Kidney (tissue), 14 donors: ENCODE results near the gene C5orf47. TPM values are rescaled to one million over a fixed set of nuclear protein-coding genes. Genes with fewer than 3 reads are reported as not detected.

ENCODE experiments used
- DNase-seq, 5 donors: peaks; one replicate each; pipeline ENCODE4 v3.0.0-alpha.2; 2013 to 2020
- FAIRE-seq: peaks from 2 replicates; lab custom pipeline; 2012; peaks lifted over from hg19 to GRCh38; lab: Jason Lieb, UNC
- H3K27ac ChIP-seq, 2 donors: one replicate each; pipeline ENCODE4 v1.7.0; 2013; ENCODE audit warnings: low read depth in 2 of 2, low read length in 2 of 2, inconsistent platforms in 1 of 2
- H3K27me3 ChIP-seq: one replicate; pipeline ENCODE4 v1.7.1; 2013; ENCODE audit warnings: low read length, inconsistent platforms; ENCODE audit not compliant: control insufficient read depth, insufficient read depth
- H3K36me3 ChIP-seq, 3 donors: one replicate each; pipeline versions ENCODE4 v1.7.0 to v1.7.1; 2013; ENCODE audit warnings: low read length in 3 of 3, control low read depth in 1 of 3, inconsistent platforms in 1 of 3; ENCODE audit not compliant: insufficient read depth in 3 of 3, control insufficient read depth in 2 of 3
- H3K4me1 ChIP-seq, 3 donors: one replicate each; pipeline versions ENCODE4 v1.7.0 to v1.7.1; 2013; ENCODE audit warnings: low read length in 3 of 3, inconsistent platforms in 1 of 3, low read depth in 1 of 3; ENCODE audit not compliant: control insufficient read depth in 2 of 3, insufficient read depth in 2 of 3
- H3K4me3 ChIP-seq, 3 donors: one replicate each; pipeline versions ENCODE4 v1.7.0 to v1.8.1; 2013; ENCODE audit warnings: low read length in 3 of 3, control low read depth in 1 of 3, inconsistent platforms in 1 of 3
- H3K9ac ChIP-seq, 3 donors: one replicate each; pipeline versions ENCODE4 v1.7.0 to v1.7.1; 2013; ENCODE audit warnings: low read length in 3 of 3, control low read depth in 1 of 3, inconsistent platforms in 1 of 3
- H3K9me3 ChIP-seq, 3 donors: one replicate each; pipeline versions ENCODE4 v1.7.0 to v1.7.1; 2013; ENCODE audit warnings: low read length in 3 of 3, control low read depth in 1 of 3, inconsistent platforms in 1 of 3; ENCODE audit not compliant: control insufficient read depth in 2 of 3, insufficient read depth in 1 of 3
- intact Hi-C: fragments of 100-400 bp; cut with DNase I; formaldehyde crosslinking; loops from one replicate; pipeline ENCODE4 v1.11.1; 2022
- polyA plus RNA-seq: library from polyadenylated mRNA; stranded (reverse); fragments of 350-450 nt; fragmentation: Illumina TruSeq; extraction: RNeasy Lipid Tissue Mini Kit (QIAGEN cat#74804); gene quantifications from one replicate; pipeline ENCODE4 v1.2.3, GENCODE V29; 2014; ENCODE audit warnings: low read depth, low replicate concordance; ENCODE audit not compliant: insufficient read depth
- total RNA-seq: library from RNA; stranded (reverse); fragmentation: NEBNext Ultra II Directional; extraction: Animal tissue kit (Norgen Biotek cat#: 25700); gene quantifications from one replicate; pipeline ENCODE4 v1.2.1, GENCODE V29; 2021
- TF ChIP-seq, protein P1 (sequence below): IDR thresholded peaks from 3 replicates; pipeline ENCODE4 v1.5.1; 2012; ENCODE audit warnings: mild to moderate bottlenecking, moderate library complexity, borderline replicate concordance; ENCODE audit not compliant: insufficient read depth; ENCODE audit errors: extremely low read depth
- donor health status: control.
- donor health status: control.
- donor health status: control.
- donor health status: control.
- donor health status: control.
- donor health status: DM: yes; HTN: yes; CAD: no.
- donor health status: Normal renal cell carcinoma (clear cell type).

The C5orf47 gene
- total and polyA plus RNA-seq, 2 donors from 2014 or later, result not detected

DNA sequence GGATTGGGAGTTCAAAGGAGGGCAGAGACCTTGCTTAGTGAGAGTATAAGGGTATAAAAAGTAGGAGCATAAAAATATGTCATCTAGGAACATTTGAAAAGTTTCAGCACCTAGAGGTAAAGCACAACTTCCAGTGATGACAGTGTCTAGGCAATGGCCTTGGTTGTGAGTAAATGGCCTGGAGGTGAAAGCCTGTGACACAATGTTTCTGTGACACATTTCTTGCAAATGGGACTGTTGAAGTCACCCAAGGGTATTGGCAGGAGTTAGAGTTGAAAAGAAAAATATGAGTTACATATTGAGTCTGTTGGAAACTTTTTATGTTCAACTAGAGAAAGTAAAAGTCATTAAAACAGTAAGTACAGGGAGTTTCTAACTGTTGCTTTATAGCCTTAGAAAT, 14.8 kb downstream of the C5orf47 start:
- Histone ChIP-seq H3K4me1 (no peaks in the 10 kb centered on the region), H3K27ac (no peak overlapping the region), H3K9ac (no peak overlapping the region), H3K4me3 (no peak overlapping the region), H3K9me3 (no peaks in the 10 kb centered on the region), H3K27me3 (no peaks in the 10 kb centered on the region), H3K36me3 (no peaks in the 10 kb centered on the region)
- TF ChIP-seq, protein P1, sequence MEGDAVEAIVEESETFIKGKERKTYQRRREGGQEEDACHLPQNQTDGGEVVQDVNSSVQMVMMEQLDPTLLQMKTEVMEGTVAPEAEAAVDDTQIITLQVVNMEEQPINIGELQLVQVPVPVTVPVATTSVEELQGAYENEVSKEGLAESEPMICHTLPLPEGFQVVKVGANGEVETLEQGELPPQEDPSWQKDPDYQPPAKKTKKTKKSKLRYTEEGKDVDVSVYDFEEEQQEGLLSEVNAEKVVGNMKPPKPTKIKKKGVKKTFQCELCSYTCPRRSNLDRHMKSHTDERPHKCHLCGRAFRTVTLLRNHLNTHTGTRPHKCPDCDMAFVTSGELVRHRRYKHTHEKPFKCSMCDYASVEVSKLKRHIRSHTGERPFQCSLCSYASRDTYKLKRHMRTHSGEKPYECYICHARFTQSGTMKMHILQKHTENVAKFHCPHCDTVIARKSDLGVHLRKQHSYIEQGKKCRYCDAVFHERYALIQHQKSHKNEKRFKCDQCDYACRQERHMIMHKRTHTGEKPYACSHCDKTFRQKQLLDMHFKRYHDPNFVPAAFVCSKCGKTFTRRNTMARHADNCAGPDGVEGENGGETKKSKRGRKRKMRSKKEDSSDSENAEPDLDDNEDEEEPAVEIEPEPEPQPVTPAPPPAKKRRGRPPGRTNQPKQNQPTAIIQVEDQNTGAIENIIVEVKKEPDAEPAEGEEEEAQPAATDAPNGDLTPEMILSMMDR, result no peak
- FAIRE-seq, result no peak
- intact Hi-C loops, result no loop called here
- no peak for DNase-seq

DNA sequence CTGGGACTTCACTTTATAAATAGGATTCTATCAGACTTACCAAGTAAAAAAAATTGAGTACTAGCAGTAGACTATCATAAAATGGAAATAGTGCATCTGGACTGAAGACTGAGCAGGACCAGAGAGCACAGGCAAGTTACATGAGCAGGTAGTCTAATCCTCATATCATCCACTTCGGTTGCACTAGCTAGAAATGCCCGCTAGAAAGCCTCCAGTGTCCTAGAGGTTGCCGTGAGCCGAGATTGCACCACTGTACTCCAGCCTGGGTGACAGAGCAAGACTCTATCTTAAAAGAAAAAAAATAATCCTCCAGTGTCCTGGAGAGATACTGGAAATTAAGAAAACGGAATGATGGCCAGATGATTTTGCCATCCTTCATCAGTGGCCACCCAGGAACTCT, 20.0 kb downstream of the C5orf47 start:
- FAIRE-seq (no peak), DNase-seq (no peak)
- Histone ChIP-seq H3K27me3 (no peaks in the 10 kb centered on the region), H3K36me3 (no peaks in the 10 kb centered on the region), H3K27ac (no peak overlapping the region), H3K9ac (no peak overlapping the region), H3K9me3 (no peaks in the 10 kb centered on the region), H3K4me1 (no peaks in the 10 kb centered on the region), H3K4me3 (no peak overlapping the region)
- intact Hi-C loops, result no loop called here
- TF ChIP-seq, protein P1, result no peak

DNA sequence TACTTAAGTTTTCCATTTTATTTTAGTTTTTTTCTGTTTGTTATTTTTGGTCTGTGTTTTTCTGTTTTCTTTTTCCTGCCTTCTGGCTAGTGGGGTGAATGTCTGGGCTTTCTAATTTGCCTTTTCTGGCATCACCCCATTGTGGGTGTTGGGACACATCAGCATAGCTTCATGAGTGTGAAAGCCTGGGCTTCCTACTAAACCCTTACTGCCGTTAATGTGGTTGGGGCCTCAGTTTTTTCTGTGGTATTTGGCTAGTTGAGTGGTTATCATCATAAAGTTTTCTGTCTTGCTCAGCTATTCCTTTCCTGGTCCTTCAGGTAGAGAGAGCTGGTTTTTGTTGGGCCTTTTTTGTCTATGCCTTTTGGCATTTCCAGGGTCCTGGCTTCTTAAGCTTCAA, 21.4 kb downstream of the C5orf47 start:
- Histone ChIP-seq H3K9ac (no peak overlapping the region), H3K36me3 (no peaks in the 10 kb centered on the region), H3K4me3 (no peak overlapping the region), H3K4me1 (no peaks in the 10 kb centered on the region), H3K9me3 (no peaks in the 10 kb centered on the region), H3K27me3 (no peaks in the 10 kb centered on the region), H3K27ac (no peak overlapping the region)
- DNase-seq (no peak), FAIRE-seq (no peak)
- TF ChIP-seq, protein P1, result no peak
- intact Hi-C loops, result no loop called here

DNA sequence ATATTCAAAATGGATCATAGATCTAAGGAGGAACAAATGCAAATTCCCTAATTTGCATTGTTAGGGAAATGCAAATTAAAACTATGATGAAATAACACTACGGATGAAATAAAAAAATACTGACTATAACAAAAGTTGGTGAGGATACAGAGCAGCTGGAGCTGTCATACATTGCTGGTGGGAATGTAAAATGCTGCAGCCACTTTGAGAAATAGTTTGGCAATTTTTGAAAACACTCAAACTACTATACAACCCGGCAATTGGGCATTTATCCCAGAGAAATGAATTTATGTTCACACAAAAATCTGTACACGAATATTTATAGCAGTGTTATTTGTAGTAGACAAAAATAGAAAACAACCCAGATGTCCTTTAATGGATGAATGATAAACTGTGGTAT, 22.5 kb downstream of the C5orf47 start:
- DNase-seq, result no peak
- no peak overlapping the region for H3K27ac ChIP-seq
- no peaks in the 10 kb centered on the region for H3K4me1 ChIP-seq
- intact Hi-C loops, result no loop called here
- no peak overlapping the region for H3K9ac ChIP-seq
- H3K4me3 ChIP-seq, result no peak overlapping the region
- H3K27me3 ChIP-seq, result no peaks in the 10 kb centered on the region
- TF ChIP-seq, protein P1, result no peak
- FAIRE-seq, result no peak
- H3K9me3 ChIP-seq, result no peaks in the 10 kb centered on the region
- no peaks in the 10 kb centered on the region for H3K36me3 ChIP-seq
